Tibial artery (tissue), 4 donors: ENCODE results near the gene PRCD.

ENCODE experiments used
- DNase-seq, 2 donors: peaks; one replicate each; pipeline ENCODE4 v3.0.0-alpha.2; 2019
- H3K27ac ChIP-seq, 2 donors: fragments of 200-600 bp; sonication (generic) in 1 of 2; 1 replicate in 1 of 2; 2 replicates in 1 of 2; pipeline ENCODE4 v1.5.1; 2018 to 2019; ENCODE audit warnings: mild to moderate bottlenecking in 1 of 2
- H3K27me3 ChIP-seq, 2 donors: fragments of 200-600 bp; sonication (generic) in 1 of 2; one replicate each; pipeline versions ENCODE4 v1.5.1 to v1.6.0; 2016 to 2019
- H3K36me3 ChIP-seq, 3 donors: fragments of 200-600 bp; sonication (generic) in 2 of 3; one replicate each; pipeline ENCODE4 v1.5.1; 2016 to 2019; ENCODE audit warnings: mild to moderate bottlenecking in 2 of 3
- H3K4me1 ChIP-seq, 4 donors: fragments of 200-600 bp; sonication (generic) in 2 of 4; 1 replicate in 3 of 4; 2 replicates in 1 of 4; pipeline ENCODE4 v1.5.1; 2016 to 2019
- H3K4me3 ChIP-seq, 2 donors: fragments of 200-600 bp; sonication (generic) in 1 of 2; 1 replicate in 1 of 2; 2 replicates in 1 of 2; pipeline ENCODE4 v1.5.1; 2018 to 2019; ENCODE audit warnings: mild to moderate bottlenecking in 2 of 2
- H3K9me3 ChIP-seq, 3 donors: fragments of 200-600 bp; sonication (generic) in 1 of 3; one replicate each; pipeline ENCODE4 v1.5.1; 2016 to 2019
- CTCF ChIP-seq, 2 experiments: fragments of 200-600 bp in 1 of 2; fragments of 450-650 bp in 1 of 2; IDR thresholded peaks; one replicate each; pipeline ENCODE4 v1.5.1; 2017 to 2019; ENCODE audit warnings: antibody characterized with exemption in 2 of 2, mild to moderate bottlenecking in 1 of 2, moderate library complexity in 1 of 2
- intact Hi-C: fragments of 100-400 bp; cut with DNase I; formaldehyde crosslinking; loops from one replicate; pipeline ENCODE4 v1.15.0; 2023; ENCODE audit warnings: low total_unique reads

The PRCD gene

GRCh38 chr17:76566988-76567431, 27.2 kb downstream of the PRCD start:
- peaks cover 0 to 14% of the 10 kb centered on the region in 2 donors for H3K27me3 ChIP-seq
- DNase-seq = no peak
- no peak overlapping the region for H3K27ac ChIP-seq
- peaks cover 0 to 17% (median under 1%) of the 10 kb centered on the region in 4 donors for H3K4me1 ChIP-seq
- no peak overlapping the region for H3K4me3 ChIP-seq
- no peak for TF ChIP-seq CTCF (IDR thresholded peaks at IDR 0.05)
- no peaks in the 10 kb centered on the region for H3K9me3 ChIP-seq
- peaks cover 12 to 46% (median 18%) of the 10 kb centered on the region in 3 donors for H3K36me3 ChIP-seq
- intact Hi-C loops = no loop called here

- intact Hi-C loops = no loop called here
- no peak for TF ChIP-seq CTCF (IDR thresholded peaks at IDR 0.05)
- Histone ChIP-seq H3K27ac (no peak overlapping the region), H3K9me3 (no peaks in the 10 kb centered on the region), H3K4me1 (peaks cover 0 to 17% (median 0%) of the 10 kb centered on the region in 4 donors), H3K36me3 (peaks cover 11 to 40% (median 14%) of the 10 kb centered on the region in 3 donors), H3K4me3 (no peak overlapping the region), H3K27me3 (peaks cover 0 to 14% of the 10 kb centered on the region in 2 donors)
- DNase-seq = no peak
These were observed 28.0 kb downstream of the PRCD start for GRCh38 chr17:76567634-76568432.

GRCh38 chr17:76568811-76569221, 29.0 kb downstream of the PRCD start:
- peaks cover 7 to 31% (median 11%) of the 10 kb centered on the region in 3 donors for H3K36me3 ChIP-seq
- intact Hi-C loops = no loop called here
- TF ChIP-seq CTCF (IDR thresholded peaks at IDR 0.05) = no peak
- DNase-seq = no peak
- H3K9me3 ChIP-seq = no peaks in the 10 kb centered on the region
- peaks cover 0 to 14% of the 10 kb centered on the region in 2 donors for H3K27me3 ChIP-seq
- H3K4me3 ChIP-seq = no peak overlapping the region
- H3K27ac ChIP-seq = no peak overlapping the region
- peaks cover 0 to 17% (median 0%) of the 10 kb centered on the region in 4 donors for H3K4me1 ChIP-seq

GRCh38 chr17:76569607-76570279, 29.9 kb downstream of the PRCD start:
- Histone ChIP-seq H3K27ac (no peak overlapping the region), H3K36me3 (peaks cover 1 to 24% (median 6%) of the 10 kb centered on the region in 3 donors), H3K4me3 (no peak overlapping the region), H3K27me3 (peaks cover 0 to 14% of the 10 kb centered on the region in 2 donors), H3K4me1 (peaks cover 0 to 17% (median 0%) of the 10 kb centered on the region in 4 donors), H3K9me3 (no peaks in the 10 kb centered on the region)
- no peak for TF ChIP-seq CTCF (IDR thresholded peaks at IDR 0.05)
- intact Hi-C loops = no loop called here
- DNase-seq = no peak

GRCh38 chr17:76570457-76570856, 30.6 kb downstream of the PRCD start:
- intact Hi-C loops = no loop called here
- Histone ChIP-seq H3K4me3 (no peak overlapping the region), H3K27ac (no peak overlapping the region), H3K4me1 (peaks cover 0 to 17% (median 0%) of the 10 kb centered on the region in 4 donors), H3K9me3 (no peaks in the 10 kb centered on the region), H3K36me3 (peaks cover 0 to 17% (median 0%) of the 10 kb centered on the region in 3 donors), H3K27me3 (peaks cover 0 to 14% of the 10 kb centered on the region in 2 donors)
- TF ChIP-seq CTCF (IDR thresholded peaks at IDR 0.05) = no peak
- no peak for DNase-seq
